Activated CD4-positive, alpha-beta T cell treated with anti-CD3 and anti-CD28 coated beads, Interleukin-2, amount 50 U/mL, for 16 hours (primary cell): ENCODE results near the gene HECW1.

ENCODE experiments used
- DNase-seq: peaks from one replicate; pipeline ENCODE4 v3.0.0-alpha.2; 2020

The HECW1 gene

GRCh38 chr7:43379210-43379609, 266.8 kb downstream of the HECW1 start:
- DNase-seq, result no peak

DNA sequence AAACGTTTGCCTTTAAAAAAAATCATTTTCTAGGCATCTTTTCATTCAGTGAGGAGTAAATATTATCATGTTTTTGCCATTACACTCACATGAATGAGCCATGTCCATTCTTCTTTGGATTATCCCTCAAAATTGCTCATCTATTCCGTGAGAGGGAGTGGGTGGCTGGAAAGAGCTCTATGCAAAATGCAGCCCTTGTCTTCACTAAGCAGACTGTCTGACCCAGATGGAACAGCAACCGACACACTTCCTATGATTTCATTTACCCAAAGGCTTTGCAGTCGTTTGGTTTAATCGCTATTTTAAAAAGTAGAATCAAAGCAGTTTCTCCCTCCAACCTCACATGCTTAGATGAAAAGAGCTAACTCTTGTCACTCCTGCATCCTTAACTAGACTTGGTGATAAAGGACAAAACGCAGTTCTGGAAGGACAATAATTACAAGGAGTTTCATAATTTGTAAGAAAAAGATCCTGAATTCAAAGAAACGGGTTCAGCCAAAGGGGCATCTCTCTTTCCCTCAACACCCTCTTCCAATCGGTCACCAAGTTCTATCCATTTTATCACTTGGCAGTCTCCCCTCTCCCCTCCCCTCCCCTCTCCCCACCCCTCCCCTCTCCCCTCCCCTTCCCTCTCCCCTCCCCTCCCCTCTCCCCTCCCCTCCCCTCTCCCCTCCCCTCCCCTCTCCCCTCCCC, 272.3 kb downstream of the HECW1 start:
- DNase-seq, result no peak

DNA sequence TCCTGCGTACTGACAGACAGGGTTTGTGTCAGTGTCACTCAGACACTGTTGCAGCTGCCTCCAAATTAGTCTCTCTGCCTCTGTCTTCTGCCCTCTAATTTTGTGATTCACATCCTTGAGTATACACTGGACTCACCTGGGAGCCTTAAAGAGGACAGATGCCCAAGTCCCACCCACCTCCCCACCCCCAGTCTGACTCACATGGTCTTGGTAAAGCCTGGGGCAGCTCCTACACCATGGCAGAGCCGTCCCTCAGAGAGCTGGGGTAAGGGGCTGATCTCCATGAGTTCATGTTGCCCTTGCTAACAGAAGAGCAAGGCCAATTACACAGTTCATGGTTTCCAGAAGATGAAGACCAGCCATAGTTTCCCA, 272.8 kb downstream of the HECW1 start:
- no peak for DNase-seq

- peak; percentile 11 for DNase-seq
Measured at GRCh38 chr7:43385856-43386255, 273.4 kb downstream of the HECW1 start.

DNA sequence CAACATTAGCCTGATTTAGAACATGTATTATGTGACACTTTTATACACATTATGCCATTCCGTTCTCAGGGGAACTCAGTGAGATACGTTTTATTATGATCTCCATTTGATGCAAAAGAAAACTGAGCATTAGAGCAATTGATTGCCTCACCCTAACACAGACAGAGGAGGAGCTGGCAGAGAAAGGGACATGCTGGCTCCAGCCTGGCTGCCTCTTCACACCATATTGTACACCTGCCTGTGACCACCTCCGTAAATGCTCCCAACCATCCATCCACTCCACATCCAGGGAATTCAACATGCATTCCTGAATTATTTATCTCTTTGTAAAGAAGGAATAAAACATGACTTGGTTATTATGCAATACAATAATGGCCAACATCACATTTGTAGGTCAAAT, 275.5 kb downstream of the HECW1 start:
- no peak for DNase-seq

DNA sequence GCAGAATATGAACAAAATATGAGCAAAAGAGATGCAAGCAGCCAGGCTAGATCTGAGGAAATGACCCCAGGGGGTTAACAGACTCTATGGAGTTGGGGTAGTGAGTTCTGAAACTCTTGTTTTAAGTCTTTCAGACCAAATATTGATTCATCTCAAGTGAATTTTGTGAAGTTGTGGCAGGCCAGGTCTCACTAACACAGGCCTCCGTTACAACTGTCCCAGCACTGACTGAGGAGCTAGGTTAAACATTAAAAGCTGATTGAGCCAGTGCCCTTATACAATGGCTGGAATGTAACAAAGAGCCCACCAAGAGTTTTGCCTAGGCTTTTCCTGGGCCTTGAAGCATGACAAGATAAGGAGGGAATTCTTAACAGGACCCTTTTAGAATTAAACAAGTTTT, 278.1 kb downstream of the HECW1 start:
- no peak for DNase-seq

GRCh38 chr7:43391518-43391917, 279.1 kb downstream of the HECW1 start:
- no peak for DNase-seq

GRCh38 chr7:43392638-43393330, 280.3 kb downstream of the HECW1 start:
- no peak for DNase-seq

- no peak for DNase-seq
Measured at GRCh38 chr7:43394441-43395130, 282.1 kb downstream of the HECW1 start.

- DNase-seq, result no peak
Measured at GRCh38 chr7:43395351-43395750, 282.9 kb downstream of the HECW1 start.

- no peak for DNase-seq
Measured at GRCh38 chr7:43396187-43396740, 283.8 kb downstream of the HECW1 start.

DNA sequence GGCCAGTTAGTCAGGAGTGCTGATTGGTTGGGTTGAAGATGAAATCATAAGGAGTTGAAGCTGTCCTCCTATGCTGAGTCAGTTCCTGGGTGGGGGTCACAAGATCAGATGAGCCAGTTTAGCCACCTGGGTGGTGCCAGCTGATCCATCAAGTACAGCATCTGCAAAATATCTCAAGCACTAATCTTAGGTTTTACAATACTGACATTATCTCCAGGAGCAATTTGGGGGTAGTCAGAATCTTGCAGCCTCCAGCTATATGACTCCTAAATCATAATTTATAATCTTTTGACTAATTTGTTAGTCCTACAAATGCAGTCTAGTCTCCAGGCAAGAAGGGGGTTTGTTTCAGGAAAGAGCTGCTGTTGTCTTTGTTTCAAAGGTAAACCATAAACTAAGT, 286.4 kb downstream of the HECW1 start:
- DNase-seq, result no peak

DNA sequence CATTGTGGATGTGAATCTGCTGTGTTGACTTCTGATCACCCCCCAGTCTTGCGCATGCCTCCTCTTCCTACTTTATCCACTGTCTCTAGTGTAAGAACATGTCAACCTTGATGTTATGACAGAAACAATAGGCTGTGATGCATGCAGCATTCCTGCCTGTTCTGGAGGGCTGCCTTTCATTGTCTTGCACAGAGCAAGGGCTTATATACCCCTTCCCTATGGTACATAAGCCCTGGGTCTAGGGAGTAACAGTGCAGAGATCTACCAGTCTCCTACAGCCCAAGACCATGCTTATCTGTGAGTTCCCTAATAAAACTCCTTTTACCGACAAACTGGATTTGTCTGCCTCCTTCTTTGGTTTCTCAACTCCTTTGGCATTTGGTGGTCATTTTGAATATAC, 293.5 kb downstream of the HECW1 start:
- no peak for DNase-seq

DNA sequence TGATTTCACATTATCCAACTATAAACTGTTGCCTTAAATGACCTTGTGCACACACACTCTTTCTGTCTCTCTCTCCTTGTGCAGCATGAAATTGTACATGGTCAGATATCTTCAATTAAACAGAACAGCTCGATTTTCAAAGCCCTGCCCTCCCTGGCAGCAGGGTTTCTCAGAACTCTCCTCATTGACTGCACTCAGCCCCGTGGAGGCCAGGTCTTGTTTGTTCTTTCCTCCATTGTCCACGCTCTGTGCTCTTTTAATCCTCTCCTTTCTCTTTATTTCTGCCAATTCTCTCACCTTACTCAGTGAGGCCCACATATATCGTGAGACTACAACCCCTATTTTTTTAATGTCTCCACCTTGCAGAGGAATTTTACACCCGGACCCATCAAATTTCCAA, 294.5 kb downstream of the HECW1 start:
- DNase-seq, result no peak

- DNase-seq, result no peak
Measured at GRCh38 chr7:43408981-43409380, 296.5 kb downstream of the HECW1 start.

DNA sequence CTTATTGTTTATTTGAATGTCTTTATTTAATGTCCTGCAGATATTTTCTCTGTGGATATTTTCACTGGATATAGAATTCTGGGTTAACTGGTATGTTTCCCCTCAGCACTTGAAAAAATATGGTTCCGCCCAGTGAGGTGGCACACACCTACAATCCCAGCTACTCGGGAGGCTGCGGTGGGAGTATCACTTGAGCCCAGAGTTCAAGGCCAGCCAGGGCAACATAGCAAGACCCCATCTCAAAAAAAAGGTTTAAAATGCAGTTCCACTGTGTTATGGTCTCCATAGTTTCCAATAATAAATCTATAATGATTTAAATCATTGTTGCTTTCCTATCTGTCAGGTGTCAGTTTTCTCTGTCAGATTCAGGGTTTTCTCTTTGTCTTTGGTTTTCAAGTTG, 305.0 kb downstream of the HECW1 start:
- no peak for DNase-seq

DNA sequence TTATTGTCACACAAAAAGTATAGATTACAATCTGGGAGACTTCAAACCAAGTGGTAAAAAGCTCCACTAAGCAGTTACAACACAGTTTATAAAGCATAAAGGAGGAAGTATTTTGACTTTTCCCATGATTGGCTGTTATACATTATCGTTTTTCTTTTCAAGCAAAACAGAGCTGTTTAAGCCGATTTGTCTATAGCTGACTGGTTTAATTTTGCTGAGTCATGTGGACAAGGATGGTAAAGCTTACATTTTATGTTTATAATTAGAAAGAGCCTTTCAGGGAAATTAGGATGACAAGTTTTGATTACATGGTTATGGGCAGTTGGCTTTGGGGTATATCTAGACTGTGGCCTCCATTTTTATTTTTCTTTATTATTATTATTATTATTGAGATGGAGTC, 318.0 kb downstream of the HECW1 start:
- DNase-seq, result no peak

GRCh38 chr7:43431020-43431595, 318.7 kb downstream of the HECW1 start:
- DNase-seq, result no peak

GRCh38 chr7:43433639-43434038, 321.2 kb downstream of the HECW1 start:
- no peak for DNase-seq

DNA sequence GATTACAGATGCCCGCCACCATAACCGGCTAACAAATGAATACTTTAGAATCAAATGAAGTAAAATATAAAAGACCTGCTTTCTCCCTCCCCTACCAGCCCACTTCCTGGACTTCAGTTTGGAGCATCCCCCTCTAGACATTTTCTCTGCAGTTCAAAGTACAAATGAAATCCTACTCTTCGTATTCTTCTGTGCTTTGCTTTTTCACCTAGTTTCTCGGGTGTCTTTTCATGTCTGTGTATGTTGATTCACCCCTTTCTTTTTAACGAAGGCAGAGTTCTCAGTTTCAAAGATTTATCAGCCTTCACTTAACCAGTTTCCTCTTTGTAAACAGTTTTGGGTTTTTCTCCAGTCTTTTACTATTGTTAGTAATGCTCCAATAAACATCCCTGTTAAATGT, 324.6 kb downstream of the HECW1 start:
- DNase-seq, result no peak

DNA sequence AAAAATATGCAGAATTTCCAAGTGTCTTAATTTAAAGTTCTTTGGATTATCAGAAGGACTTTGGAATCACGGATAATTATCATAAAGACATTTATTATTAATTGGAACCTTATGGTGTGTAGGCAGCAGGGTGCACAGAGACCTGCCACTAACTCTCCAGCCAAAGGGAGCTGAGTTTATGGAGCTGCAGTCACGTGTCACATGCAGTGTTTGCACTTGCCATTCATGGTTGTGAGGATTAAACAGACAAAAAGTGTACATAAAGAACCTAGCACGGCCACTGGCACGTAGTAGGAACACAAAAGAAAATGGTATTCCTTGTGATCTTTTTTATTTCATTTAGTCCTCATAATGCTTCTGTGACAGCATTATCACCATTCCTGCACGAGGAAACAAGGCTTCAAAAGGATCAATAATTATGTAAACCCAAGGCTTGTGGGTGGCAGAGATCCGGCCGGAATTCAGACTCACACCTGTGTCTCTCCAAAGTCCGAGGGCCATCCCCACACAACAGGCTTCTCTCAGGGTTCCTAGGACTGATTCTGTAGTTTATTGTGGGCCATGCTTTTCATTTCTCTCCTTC, 326.5 kb downstream of the HECW1 start:
- no peak for DNase-seq

- peak; percentile 63 for DNase-seq
Measured at GRCh38 chr7:43439631-43440401, 327.4 kb downstream of the HECW1 start.
